ENCODE results near the gene ZNF653.
"Not testable (repeated sequence)": the region's sequence is repeated elsewhere in the genome, so short reads cannot be mapped to it uniquely, and the experiment has no call there.

ZNF653 gene

GRCh38 chr19:11453468-11454341 is 51.9 kb downstream of the ZNF653 start:
- DNase-seq: no peak

DNA sequence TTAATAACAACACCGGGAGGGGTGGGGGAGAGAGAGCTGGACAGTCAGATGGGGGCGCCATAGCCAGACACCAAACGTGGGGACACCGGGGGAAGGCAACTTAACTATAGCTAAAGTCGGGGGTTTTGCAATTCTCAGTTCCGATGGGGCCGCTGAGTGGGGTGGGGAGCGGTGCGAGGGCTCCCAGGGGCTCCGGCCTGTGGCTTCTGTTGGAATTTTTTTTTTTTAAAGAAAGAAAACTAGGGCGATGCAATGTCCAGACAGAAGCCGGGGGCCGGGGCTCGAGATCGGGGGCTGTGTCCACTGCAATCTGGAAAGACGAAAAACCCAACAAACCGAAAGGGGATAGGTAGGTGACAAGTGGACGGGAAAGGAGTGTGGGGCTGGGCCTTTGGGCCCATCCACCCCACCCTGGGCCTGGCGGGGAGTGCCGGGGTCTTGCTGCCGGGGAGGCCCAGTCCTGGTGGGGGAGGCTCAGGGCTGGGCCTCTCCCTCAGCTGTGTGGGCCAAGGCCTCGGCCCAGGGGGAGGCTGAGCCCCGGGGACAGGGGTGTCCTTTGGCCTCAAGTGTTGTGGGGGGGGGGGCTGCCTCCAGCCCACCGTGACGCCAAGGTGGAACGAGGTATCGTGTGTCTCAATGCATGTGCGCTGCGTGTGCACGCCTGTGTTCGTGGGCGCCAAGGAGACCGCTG is 52.9 kb downstream of the ZNF653 start:
- no peak for DNase-seq

DNA sequence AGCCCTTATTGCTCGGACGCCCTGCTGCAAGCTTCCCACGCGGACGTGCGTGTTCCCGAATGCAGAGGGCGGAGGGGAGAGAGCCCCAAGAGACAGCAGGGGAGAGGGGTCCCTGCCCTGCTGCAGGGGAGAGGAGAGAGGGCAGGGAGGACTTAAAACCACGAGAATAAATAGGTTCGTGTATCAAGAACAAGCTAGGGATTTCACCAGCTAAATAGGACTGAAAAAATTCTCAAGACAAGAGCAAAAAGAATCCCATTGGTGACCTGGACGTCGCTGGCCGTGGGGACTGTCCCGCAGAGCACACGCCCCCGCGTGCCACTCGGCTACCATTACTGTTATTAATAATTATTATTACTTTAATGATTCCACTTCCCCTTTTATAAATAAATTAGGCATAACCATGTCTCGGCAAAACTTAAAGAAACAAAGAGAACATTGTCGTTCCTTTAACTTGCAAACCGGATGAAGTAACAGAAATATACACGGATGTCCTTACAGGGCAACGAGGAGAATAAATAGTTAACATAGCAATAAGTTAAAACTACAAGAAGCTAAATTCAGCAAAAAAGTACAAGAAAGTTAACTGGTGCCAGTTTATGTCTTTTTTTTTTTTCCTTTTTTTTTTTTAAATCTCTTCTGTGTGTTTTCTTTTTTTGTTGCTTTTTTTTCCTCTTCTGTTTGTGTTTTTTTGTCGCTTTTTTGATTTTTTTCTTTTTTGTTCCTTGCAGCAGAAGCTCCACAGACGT is 53.6 kb downstream of the ZNF653 start:
- DNase-seq: no peak

GRCh38 chr19:11451327-11451870 is 54.2 kb downstream of the ZNF653 start:
- no peak for DNase-seq

DNA sequence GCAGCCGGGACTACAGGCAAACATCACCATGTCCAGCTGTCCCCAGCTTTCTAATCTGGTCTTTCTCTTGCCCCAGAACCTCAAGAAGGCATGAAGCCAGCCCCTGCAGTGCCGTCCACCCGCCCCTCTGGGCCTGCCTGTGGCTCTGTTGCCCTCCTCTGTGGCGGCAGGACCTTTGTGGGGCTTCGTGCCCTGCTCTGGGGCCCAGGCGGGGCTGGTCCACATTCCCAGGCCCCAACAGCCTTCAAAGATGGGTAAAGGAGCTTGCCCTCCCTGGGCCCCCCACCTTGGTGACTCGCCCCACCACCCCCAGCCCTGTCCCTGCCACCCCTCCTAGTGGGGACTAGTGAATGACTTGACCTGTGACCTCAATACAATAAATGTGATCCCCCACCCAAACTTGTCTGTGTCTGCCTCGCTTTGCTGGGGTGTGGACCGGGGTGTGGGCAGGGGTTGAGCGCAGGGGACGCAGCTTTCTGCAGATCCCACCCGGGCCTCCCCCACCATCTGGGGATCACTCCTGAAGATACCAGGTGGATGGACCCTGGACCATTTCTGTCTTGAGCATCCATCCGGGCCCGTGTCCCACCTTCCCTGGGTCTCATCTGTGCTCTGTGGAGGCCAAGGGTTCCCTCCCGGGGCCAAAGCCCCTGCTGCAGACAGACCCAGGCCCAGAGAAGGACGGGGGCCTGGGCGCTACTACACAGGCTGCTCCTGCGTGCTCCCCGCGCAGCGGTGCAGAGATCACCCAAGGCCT is 54.9 kb downstream of the ZNF653 start:
- no peak for DNase-seq

- no peak for DNase-seq
These were observed 56.6 kb downstream of the ZNF653 start for GRCh38 chr19:11448923-11449554.

GRCh38 chr19:11448410-11448809 is 57.2 kb downstream of the ZNF653 start:
- no peak for DNase-seq

GRCh38 chr19:11447347-11448262 is 58.0 kb downstream of the ZNF653 start:
- no peak for DNase-seq

DNA sequence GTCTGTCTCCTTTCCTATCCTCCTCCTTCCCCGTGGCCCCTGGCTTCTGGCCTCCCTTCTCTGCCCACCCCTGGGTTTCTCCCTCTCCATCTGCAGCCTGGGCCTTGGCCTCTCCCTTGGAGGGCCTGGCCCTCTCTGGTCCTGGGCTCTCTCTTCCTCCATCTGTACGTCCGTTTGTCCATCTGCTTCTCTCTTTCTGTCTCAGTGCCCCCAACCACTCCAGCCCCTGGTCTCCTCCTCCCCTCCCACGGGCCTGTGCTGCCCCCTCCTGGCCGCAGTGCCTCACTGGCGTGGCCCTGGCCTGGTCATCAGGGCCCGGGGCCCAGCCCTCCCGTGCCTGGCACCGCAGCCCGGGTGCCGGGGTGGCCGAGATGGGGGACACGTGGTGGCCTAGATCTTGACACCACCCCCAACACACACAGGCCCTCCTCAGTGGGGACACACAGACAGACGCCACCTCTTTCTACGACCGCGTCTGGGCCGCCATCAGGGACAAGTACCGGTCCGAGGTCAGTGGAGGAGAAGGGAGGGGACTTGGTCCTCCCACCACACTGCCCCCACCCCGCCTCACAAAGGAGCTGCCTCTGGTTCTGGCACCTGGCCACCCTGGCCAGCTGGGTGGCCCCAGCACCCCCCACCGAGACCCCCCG is 58.9 kb downstream of the ZNF653 start:
- no peak for DNase-seq

- DNase-seq: no peak
These were observed 59.4 kb downstream of the ZNF653 start for GRCh38 chr19:11446271-11446651.

DNA sequence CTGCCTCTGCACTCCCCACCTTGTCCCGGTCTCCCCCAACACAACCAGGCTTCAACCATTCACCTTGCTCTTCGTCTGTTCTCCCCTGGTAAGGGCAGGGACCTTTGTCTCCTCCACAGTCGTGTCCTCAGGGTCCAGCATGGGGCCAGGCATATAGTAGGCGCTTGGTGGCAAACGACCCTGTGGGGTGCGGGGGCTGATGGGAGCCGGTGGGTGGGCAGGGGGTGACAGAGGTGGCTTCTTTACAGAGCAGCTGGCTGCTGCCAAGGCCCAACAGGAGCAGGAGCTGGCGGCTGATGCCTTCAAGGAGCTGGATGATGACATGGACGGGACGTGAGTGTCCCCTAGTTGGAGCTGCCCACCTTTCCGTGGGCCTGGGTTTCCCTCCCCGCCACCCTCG is 60.5 kb downstream of the ZNF653 start:
- DNase-seq: no peak

GRCh38 chr19:11444059-11444458 is 61.6 kb downstream of the ZNF653 start:
- no peak for DNase-seq

GRCh38 chr19:11437955-11438354 is 67.7 kb downstream of the ZNF653 start:
- DNase-seq: no peak

- DNase-seq: no peak
These were observed 69.8 kb downstream of the ZNF653 start for GRCh38 chr19:11435833-11436313.

DNA sequence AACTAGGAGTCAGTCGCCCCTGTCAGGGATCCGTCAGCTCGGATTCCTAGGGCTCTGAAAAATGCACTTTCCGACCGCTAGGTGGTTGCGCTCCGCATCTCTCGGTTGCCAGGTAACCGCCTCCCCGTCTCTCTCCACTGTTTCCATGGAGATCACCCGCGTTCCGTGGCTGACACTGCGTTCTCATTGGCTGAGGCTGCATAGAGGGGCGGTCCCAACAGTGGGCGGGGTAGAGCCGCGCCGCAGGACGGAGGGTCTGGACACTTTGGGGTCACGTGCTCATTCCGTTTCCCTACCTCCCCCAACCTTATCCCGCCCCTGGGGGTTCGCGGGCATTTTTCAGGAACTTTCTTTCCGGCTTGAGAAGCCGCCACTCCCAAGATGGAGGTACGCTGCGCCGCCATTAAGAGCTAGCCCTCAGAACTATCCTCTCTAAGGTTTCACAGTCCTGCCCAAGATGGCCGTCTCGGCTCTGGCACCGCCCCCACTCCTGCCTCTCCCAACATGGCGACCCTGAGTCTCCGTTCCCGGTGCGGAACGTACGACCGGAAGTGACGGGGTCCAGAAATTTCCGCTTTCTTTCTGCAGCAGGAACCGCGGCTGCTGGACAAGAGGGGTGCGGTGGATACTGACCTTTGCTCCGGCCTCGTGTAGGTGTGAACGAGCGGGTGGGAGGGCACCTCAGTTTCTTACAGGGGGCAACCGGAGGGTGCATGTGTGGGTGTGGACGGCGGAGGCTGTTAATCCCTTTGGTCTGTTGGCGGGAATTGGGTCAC is 70.4 kb downstream of the ZNF653 start, which contains the start of the genes ODAD3 and PRKCSH:
TSS of gene ODAD3 (minus strand) at position 65 of the 776 bp plus-strand sequence. CDS start 105 bp downstream, outside the sequence.
TSS of gene PRKCSH (plus strand) at position 579 of the 776 bp plus-strand sequence. CDS start 483 bp downstream, outside the sequence.
- peak; percentile 98 for DNase-seq

- DNase-seq: no peak
These were observed 71.0 kb downstream of the ZNF653 start for GRCh38 chr19:11434703-11435056.

- not testable (repeated sequence) for DNase-seq
These were observed 72.1 kb downstream of the ZNF653 start for GRCh38 chr19:11433526-11433925.
